ENCODE measurements around the gene TTLL11.

The TTLL11 gene

GRCh38 chr9:121858788-121859187 is 234.3 kb downstream of the TTLL11 start:
- no peak for ATAC-seq
- TF ChIP-seq SNAI2 (CRISPR knock-in tag; IDR thresholded peaks at IDR 0.05) (no peak), ZNF565 (CRISPR knock-in tag; conservative IDR thresholded peaks at IDR 0.05; ENCODE audit: low read depth) (no peak), CSRNP3 (CRISPR knock-in tag; IDR thresholded peaks at IDR 0.05) (no peak), TCF4 (CRISPR knock-in tag; IDR thresholded peaks at IDR 0.05; ENCODE audit: borderline replicate concordance) (no peak), ZC3H10 (CRISPR knock-in tag; IDR thresholded peaks at IDR 0.05) (no peak), ISL1 (CRISPR knock-in tag; IDR thresholded peaks at IDR 0.05) (no peak), ESRRG (CRISPR knock-in tag; IDR thresholded peaks at IDR 0.05) (no peak), RARB (CRISPR knock-in tag; IDR thresholded peaks at IDR 0.05) (no peak), ZNF70 (CRISPR knock-in tag; IDR thresholded peaks at IDR 0.05) (no peak), ZFP3 (CRISPR knock-in tag; IDR thresholded peaks at IDR 0.05) (no peak), ZNF8 (CRISPR knock-in tag; IDR thresholded peaks at IDR 0.05) (no peak), GLIS3 (CRISPR knock-in tag; IDR thresholded peaks at IDR 0.05) (no peak), ZFP30 (CRISPR knock-in tag; IDR thresholded peaks at IDR 0.05) (no peak)
- TF ChIP-seq, protein P1, sequence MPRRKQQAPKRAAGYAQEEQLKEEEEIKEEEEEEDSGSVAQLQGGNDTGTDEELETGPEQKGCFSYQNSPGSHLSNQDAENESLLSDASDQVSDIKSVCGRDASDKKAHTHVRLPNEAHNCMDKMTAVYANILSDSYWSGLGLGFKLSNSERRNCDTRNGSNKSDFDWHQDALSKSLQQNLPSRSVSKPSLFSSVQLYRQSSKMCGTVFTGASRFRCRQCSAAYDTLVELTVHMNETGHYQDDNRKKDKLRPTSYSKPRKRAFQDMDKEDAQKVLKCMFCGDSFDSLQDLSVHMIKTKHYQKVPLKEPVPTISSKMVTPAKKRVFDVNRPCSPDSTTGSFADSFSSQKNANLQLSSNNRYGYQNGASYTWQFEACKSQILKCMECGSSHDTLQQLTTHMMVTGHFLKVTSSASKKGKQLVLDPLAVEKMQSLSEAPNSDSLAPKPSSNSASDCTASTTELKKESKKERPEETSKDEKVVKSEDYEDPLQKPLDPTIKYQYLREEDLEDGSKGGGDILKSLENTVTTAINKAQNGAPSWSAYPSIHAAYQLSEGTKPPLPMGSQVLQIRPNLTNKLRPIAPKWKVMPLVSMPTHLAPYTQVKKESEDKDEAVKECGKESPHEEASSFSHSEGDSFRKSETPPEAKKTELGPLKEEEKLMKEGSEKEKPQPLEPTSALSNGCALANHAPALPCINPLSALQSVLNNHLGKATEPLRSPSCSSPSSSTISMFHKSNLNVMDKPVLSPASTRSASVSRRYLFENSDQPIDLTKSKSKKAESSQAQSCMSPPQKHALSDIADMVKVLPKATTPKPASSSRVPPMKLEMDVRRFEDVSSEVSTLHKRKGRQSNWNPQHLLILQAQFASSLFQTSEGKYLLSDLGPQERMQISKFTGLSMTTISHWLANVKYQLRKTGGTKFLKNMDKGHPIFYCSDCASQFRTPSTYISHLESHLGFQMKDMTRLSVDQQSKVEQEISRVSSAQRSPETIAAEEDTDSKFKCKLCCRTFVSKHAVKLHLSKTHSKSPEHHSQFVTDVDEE (CRISPR knock-in tag; IDR thresholded peaks at IDR 0.05), result no peak

DNA sequence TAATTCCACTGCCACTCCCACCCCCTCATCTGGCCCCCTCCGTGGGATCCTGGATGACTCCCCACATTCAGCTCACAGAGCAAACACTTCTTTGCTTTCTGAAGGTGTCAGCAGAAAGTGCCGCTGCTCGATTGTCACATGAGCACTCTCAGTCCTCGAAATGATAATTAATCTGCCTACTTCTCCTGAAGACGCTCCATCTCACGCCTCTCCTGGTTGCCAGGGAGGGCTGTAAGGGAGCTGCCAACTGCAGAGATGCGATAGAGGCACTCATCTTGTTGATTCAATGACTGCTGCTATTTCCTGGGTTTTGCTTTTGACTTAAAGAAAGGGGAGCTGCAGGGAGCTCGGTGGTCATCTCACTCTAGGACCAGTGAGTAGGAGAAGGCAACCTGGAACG is 235.2 kb downstream of the TTLL11 start:
- ATAC-seq, result no peak
- TF ChIP-seq ZFP3 (CRISPR knock-in tag; IDR thresholded peaks at IDR 0.05) (no peak), OSR1 (CRISPR knock-in tag; IDR thresholded peaks at IDR 0.05) (no peak), ZFP30 (CRISPR knock-in tag; IDR thresholded peaks at IDR 0.05) (no peak), TCF4 (CRISPR knock-in tag; IDR thresholded peaks at IDR 0.05; ENCODE audit: borderline replicate concordance) (no peak), CSDC2 (CRISPR knock-in tag; IDR thresholded peaks at IDR 0.05) (no peak), ZNF565 (CRISPR knock-in tag; conservative IDR thresholded peaks at IDR 0.05; ENCODE audit: low read depth) (no peak), SNAI2 (CRISPR knock-in tag; IDR thresholded peaks at IDR 0.05) (no peak), ISL1 (CRISPR knock-in tag; IDR thresholded peaks at IDR 0.05) (no peak)
- TF ChIP-seq, protein P1 (CRISPR knock-in tag; IDR thresholded peaks at IDR 0.05), result no peak

DNA sequence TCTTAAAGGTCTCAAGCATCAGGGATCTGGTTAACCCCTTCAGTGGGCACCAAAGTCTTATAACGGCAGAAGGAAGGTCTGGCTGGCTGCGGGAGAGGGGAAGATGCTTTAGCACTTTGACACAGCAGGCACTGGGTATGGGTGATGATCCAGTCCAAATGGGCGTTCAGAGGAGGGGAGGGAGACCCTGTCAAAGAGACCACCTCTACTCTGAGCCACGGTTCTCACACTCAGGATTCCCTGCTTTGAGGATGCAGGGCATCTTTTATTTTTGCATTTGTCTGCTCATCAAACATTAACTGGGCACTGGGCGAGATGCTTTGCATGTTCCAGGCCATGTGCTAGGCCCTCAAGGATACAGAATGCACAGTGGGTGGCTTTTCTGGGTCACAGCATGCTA is 237.6 kb downstream of the TTLL11 start:
- ATAC-seq, result no peak
- TF ChIP-seq GLIS3 (CRISPR knock-in tag; IDR thresholded peaks at IDR 0.05), result no peak
- no peak for TF ChIP-seq ZFP3 (CRISPR knock-in tag; IDR thresholded peaks at IDR 0.05)
- TF ChIP-seq CSDC2 (CRISPR knock-in tag; IDR thresholded peaks at IDR 0.05), result no peak
- no peak for TF ChIP-seq ESRRG (CRISPR knock-in tag; IDR thresholded peaks at IDR 0.05)
- TF ChIP-seq, protein P2, sequence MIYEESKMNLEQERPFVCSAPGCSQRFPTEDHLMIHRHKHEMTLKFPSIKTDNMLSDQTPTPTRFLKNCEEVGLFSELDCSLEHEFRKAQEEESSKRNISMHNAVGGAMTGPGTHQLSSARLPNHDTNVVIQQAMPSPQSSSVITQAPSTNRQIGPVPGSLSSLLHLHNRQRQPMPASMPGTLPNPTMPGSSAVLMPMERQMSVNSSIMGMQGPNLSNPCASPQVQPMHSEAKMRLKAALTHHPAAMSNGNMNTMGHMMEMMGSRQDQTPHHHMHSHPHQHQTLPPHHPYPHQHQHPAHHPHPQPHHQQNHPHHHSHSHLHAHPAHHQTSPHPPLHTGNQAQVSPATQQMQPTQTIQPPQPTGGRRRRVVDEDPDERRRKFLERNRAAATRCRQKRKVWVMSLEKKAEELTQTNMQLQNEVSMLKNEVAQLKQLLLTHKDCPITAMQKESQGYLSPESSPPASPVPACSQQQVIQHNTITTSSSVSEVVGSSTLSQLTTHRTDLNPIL (CRISPR knock-in tag; IDR thresholded peaks at IDR 0.05; ENCODE audit: low read depth), result no peak
- no peak for TF ChIP-seq RARB (CRISPR knock-in tag; IDR thresholded peaks at IDR 0.05)
- no peak for TF ChIP-seq SNAI2 (CRISPR knock-in tag; IDR thresholded peaks at IDR 0.05)
- no peak for TF ChIP-seq ZC3H10 (CRISPR knock-in tag; IDR thresholded peaks at IDR 0.05)
- TF ChIP-seq ZNF70 (CRISPR knock-in tag; IDR thresholded peaks at IDR 0.05), result no peak
- TF ChIP-seq, protein P3, sequence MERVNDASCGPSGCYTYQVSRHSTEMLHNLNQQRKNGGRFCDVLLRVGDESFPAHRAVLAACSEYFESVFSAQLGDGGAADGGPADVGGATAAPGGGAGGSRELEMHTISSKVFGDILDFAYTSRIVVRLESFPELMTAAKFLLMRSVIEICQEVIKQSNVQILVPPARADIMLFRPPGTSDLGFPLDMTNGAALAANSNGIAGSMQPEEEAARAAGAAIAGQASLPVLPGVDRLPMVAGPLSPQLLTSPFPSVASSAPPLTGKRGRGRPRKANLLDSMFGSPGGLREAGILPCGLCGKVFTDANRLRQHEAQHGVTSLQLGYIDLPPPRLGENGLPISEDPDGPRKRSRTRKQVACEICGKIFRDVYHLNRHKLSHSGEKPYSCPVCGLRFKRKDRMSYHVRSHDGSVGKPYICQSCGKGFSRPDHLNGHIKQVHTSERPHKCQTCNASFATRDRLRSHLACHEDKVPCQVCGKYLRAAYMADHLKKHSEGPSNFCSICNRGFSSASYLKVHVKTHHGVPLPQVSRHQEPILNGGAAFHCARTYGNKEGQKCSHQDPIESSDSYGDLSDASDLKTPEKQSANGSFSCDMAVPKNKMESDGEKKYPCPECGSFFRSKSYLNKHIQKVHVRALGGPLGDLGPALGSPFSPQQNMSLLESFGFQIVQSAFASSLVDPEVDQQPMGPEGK (CRISPR knock-in tag; IDR thresholded peaks at IDR 0.05; ENCODE audit: borderline replicate concordance), result no peak
- no peak for TF ChIP-seq ZNF565 (CRISPR knock-in tag; conservative IDR thresholded peaks at IDR 0.05; ENCODE audit: low read depth)
- no peak for TF ChIP-seq TOX (CRISPR knock-in tag; IDR thresholded peaks at IDR 0.05; ENCODE audit: borderline replicate concordance)
- no peak for TF ChIP-seq CSRNP3 (CRISPR knock-in tag; IDR thresholded peaks at IDR 0.05)
- TF ChIP-seq ARNTL (CRISPR knock-in tag; IDR thresholded peaks at IDR 0.05; ENCODE audit: borderline replicate concordance, low read depth), result no peak
- TF ChIP-seq PPARA (CRISPR knock-in tag; IDR thresholded peaks at IDR 0.05; ENCODE audit: borderline replicate concordance), result no peak
- no peak for TF ChIP-seq ZNF8 (CRISPR knock-in tag; IDR thresholded peaks at IDR 0.05)

Measured in SK-N-SH treated with all-trans-retinoic acid at 6 μM for 48 hours (cell line).